WERI-Rb-1 (cell line): ENCODE data around the gene ZHX3.

Experiments
- DNase-seq: peaks from one replicate; pipeline ENCODE4 v3.0.0-alpha.2; 2020
- H3K27ac ChIP-seq: fragments of 250-450 bp; sonication (Bioruptor Pico); 2 replicates; pipeline ENCODE4 v1.5.1; 2020; ENCODE audit warnings: mild to moderate bottlenecking, moderate library complexity
- H3K27me3 ChIP-seq: fragments of 250-450 bp; sonication (Bioruptor Pico); 2 replicates; pipeline ENCODE4 v1.5.1; 2021; ENCODE audit warnings: mild to moderate bottlenecking, low read depth, moderate library complexity; ENCODE audit not compliant: insufficient read depth, severe bottlenecking
- H3K36me3 ChIP-seq: fragments of 250-450 bp; sonication (Bioruptor Pico); 2 replicates; pipeline ENCODE4 v1.5.1; 2020; ENCODE audit warnings: mild to moderate bottlenecking, moderate library complexity
- H3K4me3 ChIP-seq: 2 replicates; pipeline ENCODE4 v1.5.1; 2011; ENCODE audit warnings: low read depth, mild to moderate bottlenecking, control low read depth, low read length
- H3K9me3 ChIP-seq: fragments of 250-450 bp; sonication (Bioruptor Pico); 2 replicates; pipeline ENCODE4 v1.5.1; 2021; ENCODE audit warnings: mild to moderate bottlenecking, moderate library complexity; ENCODE audit not compliant: severe bottlenecking
- TF ChIP-seq, protein P1 (sequence below): IDR thresholded peaks from 2 replicates; pipeline ENCODE4 v1.5.1; 2011; ENCODE audit warnings: low read depth, mild to moderate bottlenecking, control low read depth, inconsistent platforms, low read length

The ZHX3 gene

GRCh38 chr20:41336711-41337492 is 19.4 kb upstream of the ZHX3 start:
- H3K27me3 ChIP-seq: no peaks in the 10 kb centered on the region
- no peaks in the 10 kb centered on the region for H3K36me3 ChIP-seq
- H3K27ac ChIP-seq: no peak overlapping the region
- H3K9me3 ChIP-seq: no peaks in the 10 kb centered on the region
- H3K4me3 ChIP-seq: no peak overlapping the region
- TF ChIP-seq, protein P1, sequence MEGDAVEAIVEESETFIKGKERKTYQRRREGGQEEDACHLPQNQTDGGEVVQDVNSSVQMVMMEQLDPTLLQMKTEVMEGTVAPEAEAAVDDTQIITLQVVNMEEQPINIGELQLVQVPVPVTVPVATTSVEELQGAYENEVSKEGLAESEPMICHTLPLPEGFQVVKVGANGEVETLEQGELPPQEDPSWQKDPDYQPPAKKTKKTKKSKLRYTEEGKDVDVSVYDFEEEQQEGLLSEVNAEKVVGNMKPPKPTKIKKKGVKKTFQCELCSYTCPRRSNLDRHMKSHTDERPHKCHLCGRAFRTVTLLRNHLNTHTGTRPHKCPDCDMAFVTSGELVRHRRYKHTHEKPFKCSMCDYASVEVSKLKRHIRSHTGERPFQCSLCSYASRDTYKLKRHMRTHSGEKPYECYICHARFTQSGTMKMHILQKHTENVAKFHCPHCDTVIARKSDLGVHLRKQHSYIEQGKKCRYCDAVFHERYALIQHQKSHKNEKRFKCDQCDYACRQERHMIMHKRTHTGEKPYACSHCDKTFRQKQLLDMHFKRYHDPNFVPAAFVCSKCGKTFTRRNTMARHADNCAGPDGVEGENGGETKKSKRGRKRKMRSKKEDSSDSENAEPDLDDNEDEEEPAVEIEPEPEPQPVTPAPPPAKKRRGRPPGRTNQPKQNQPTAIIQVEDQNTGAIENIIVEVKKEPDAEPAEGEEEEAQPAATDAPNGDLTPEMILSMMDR: no peak
- no peak for DNase-seq

- Histone ChIP-seq H3K9me3 (no peaks in the 10 kb centered on the region), H3K27ac (no peak overlapping the region)
- no peak for DNase-seq
Measured at GRCh38 chr20:41335591-41335990, 18.1 kb upstream of the ZHX3 start.

DNA sequence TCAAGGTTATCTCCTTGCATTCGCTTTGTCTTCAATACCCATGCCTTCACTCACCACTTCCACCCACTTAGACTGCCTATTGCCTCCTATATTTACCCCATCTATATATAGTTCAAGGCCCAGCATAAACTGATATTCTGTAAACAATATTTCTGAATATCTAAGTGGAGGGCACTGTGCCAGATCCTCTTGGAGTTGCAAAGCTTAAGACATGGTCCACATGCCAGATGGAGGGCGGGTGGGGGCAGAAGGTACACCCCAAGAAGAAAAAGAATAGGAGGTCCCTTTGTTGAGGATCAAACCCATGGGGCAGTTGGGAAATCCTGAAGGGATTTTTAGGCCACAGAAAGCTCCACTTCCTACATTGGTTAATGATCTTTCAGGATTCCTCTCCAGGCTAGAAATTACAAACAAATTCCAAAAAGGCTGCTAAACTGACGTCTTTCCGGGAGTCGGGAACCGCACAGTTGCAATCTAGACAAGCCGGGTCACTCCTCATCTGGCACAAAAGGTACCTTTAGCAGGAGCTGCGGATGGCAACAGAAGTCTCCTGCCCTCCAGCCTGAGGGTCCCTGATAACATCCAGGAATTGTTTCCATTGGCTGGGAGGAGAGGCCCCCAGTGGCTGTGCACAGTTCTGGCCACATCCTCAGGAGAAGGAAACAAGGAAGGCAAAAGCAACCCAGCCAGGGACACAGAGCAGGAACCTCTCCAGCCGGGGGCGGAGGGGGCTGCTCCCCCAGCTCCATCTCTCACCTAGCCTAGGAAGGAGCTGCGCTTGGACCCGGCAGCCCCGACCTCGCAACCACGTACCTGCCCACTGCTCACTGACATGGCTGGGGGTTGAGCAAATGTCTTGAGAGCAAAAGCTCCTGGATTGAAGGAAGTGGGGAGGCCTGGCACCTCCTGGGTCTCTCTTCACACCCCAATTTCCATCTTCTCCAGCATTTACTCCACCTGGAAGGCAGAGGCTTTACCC is 17.2 kb upstream of the ZHX3 start:
- DNase-seq: no peak
- no peaks in the 10 kb centered on the region for H3K36me3 ChIP-seq
- TF ChIP-seq, protein P1: no peak
- H3K9me3 ChIP-seq: no peaks in the 10 kb centered on the region
- no peak overlapping the region for H3K27ac ChIP-seq
- H3K4me3 ChIP-seq: no peak overlapping the region
- H3K27me3 ChIP-seq: no peaks in the 10 kb centered on the region

More at GRCh38 chr20:41335591-41335990, 18.1 kb upstream of the ZHX3 start:
- no peaks in the 10 kb centered on the region for H3K27me3 ChIP-seq
- no peaks in the 10 kb centered on the region for H3K36me3 ChIP-seq
- no peak overlapping the region for H3K4me3 ChIP-seq
- TF ChIP-seq, protein P1: no peak

DNA sequence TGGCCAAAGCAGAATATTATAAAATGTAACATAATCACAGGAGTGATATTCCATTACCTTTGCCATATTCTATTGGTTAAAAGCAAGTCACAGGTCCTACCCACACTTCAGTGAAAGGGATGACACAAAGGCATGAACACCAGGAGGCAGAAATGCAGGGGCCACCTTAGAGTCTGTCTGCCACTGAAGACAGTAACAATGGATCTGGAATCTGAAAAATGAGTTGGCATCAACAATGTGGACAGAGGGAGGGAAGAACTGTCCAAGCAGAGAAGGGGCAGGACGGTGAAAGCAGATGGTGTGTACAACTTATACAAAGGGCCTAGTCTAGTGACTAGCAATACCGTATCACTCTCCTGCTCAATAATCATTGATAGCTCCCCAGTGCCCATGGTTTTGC is 16.5 kb upstream of the ZHX3 start:
- Histone ChIP-seq H3K27me3 (no peaks in the 10 kb centered on the region), H3K4me3 (no peak overlapping the region), H3K36me3 (no peaks in the 10 kb centered on the region), H3K9me3 (no peaks in the 10 kb centered on the region), H3K27ac (no peak overlapping the region)
- DNase-seq: no peak
- TF ChIP-seq, protein P1: no peak

DNA sequence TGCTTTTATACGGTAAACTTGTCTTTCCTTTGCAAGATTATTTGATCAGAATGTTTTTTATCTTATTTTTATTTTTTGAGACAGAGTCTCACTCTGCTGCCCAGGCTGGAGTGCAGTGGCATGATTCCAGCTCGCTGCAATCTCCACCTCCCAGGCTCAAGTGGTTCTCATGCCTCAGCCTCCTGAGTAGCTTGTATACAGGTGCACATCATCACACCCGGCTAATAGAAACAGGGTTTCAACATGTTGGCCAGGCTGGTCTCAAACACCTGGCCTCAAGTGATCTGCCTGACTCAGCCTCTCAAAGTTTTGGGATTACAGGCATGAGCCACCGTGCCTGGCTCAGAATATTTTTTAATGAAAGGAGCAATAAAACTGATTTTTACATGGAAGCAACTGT is 14.2 kb upstream of the ZHX3 start:
- H3K27me3 ChIP-seq: no peaks in the 10 kb centered on the region
- DNase-seq: no peak
- H3K27ac ChIP-seq: no peak overlapping the region
- no peak overlapping the region for H3K4me3 ChIP-seq
- TF ChIP-seq, protein P1: no peak
- H3K9me3 ChIP-seq: no peaks in the 10 kb centered on the region
- no peaks in the 10 kb centered on the region for H3K36me3 ChIP-seq
